Keratinocyte (primary cell): ENCODE results near the gene STEAP1B.

Experiments used
- CTCF ChIP-seq, 3 experiments: IDR thresholded peaks in 1 of 3; conservative IDR thresholded peaks in 1 of 3; optimal IDR thresholded peaks in 1 of 3; 2 replicates in 2 of 3; 3 replicates in 1 of 3; pipeline versions ENCODE3 to v1.5.1; 2011; ENCODE audit warnings: low read length in 3 of 3, mild to moderate bottlenecking in 3 of 3, moderate library complexity in 2 of 3, control low read depth in 1 of 3, inconsistent platforms in 1 of 3; ENCODE audit not compliant: insufficient read depth in 2 of 3; ENCODE audit errors: extremely low read depth in 1 of 3
- EZH2 ChIP-seq: IDR thresholded peaks from one replicate; pipeline ENCODE4 v1.6.1; 2012; ENCODE audit warnings: inconsistent platforms, mild to moderate bottlenecking, low read length, moderate library complexity

- TF ChIP-seq CTCF (optimal IDR thresholded peaks at IDR 0.05 in 1 of 3, IDR thresholded peaks at IDR 0.05 in 1 of 3, conservative IDR thresholded peaks at IDR 0.05 in 1 of 3; ENCODE audit: extremely low read depth in 1 of 3, insufficient read depth in 2 of 3, low read length in 3 of 3) (no peak), EZH2 (no peak)
These were observed 25.3 kb downstream of the STEAP1B start for GRCh38 chr7:22474645-22475044.
